ENCODE data around the gene AXIN1. TPM values are rescaled to one million over a fixed set of nuclear protein-coding genes. Genes with fewer than 3 reads are reported as not detected.

Gene AXIN1
- total and polyA plus RNA-seq, 2 donors (not counting 3 experiments of a cell fraction or from before 2014, with no cell fraction given): 8.3 to 21.9 TPM

DNA sequence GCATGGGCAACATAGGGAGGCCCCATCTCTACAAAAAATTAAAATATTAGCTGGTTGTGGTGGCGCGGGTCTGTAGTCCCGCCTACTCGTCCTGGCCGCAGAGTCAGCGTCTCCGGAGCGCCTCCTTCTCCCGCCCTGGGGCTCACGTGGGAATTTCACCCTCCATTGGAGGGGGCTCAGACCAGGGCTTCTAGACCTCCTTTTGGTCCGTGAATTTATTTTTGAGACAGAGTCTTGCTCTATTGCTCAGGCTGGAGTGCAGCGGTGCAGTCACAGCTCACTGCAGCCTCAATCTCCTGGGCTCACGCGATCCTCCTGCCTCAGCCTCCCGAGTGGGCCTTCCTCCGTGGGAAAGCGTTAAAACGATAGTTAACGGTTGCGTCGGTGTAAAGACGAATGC, 44.1 kb upstream of the AXIN1 start:
- intact Hi-C loops (cut with micrococcal nuclease) (loop anchor here (1.0 to 2.0 kb wide), 2 partner anchors 12 to 130 kb away; partner anchors contain the start of gene CAPN15), dilution Hi-C loops (cut with MboI; ENCODE audit: extremely low pct_ligation_motif_present, low sequenced_read_pairs) (no loop called here)
- Histone ChIP-seq H4K20me1 (replicated peaks; ENCODE audit: control insufficient read depth, extremely low read depth, insufficient read depth, low read length) (no peaks in the 10 kb centered on the region), H3K4me1 (ENCODE audit: control insufficient read depth, extremely low read depth, insufficient read depth, low read length) (peaks cover 10% of the 10 kb centered on the region), H3K4me2 (ENCODE audit: insufficient read depth, low read length) (peak overlapping the region; percentile 67), H2AFZ (ENCODE audit: low read depth, low read length) (peak overlapping the region; percentile 77), H3K9me3 (replicated peaks; ENCODE audit: control insufficient read depth, insufficient read depth, low read length) (no peaks in the 10 kb centered on the region), H3K9ac (replicated peaks; ENCODE audit: extremely low read depth, insufficient read depth, low read length) (peak overlapping the region; percentile 71), H3K79me2 (ENCODE audit: control insufficient read depth, insufficient read depth, low read length) (peaks cover 5% of the 10 kb centered on the region), H3K27ac (ENCODE audit: insufficient read depth, low read depth, low read length) (no peak overlapping the region), H3K36me3 (ENCODE audit: control insufficient read depth in 2 of 2, extremely low read depth in 1 of 2, insufficient read depth in 2 of 2, low read length in 2 of 2) (peaks cover 0 to 7% of the 10 kb centered on the region in 2 experiments), H3K4me3 (replicated peaks in 1 of 3; ENCODE audit: insufficient read depth in 1 of 3, low read depth in 1 of 3, low read length in 3 of 3) (peak overlapping the region in 2 of 3 experiments; percentile 57 to 72), H3K9me1 (replicated peaks; ENCODE audit: control insufficient read depth, extremely low read depth, insufficient read depth, low read length) (no peaks in the 10 kb centered on the region), H3K27me3 (ENCODE audit: control insufficient read depth in 2 of 2, insufficient read depth in 2 of 2, low read length in 2 of 2) (no peaks in the 10 kb centered on the region)
- no TSS peak for BruUV-seq (replicated peaks)
- DNase-seq (ENCODE audit: low read depth, low spot score): peak; percentile 55
- ChIA-PET CTCF (interaction anchor here (0.8 kb wide), 2 partner anchors 28 to 101 kb away, joined by 3 read pairs; partner anchors contain the start of gene RAB11FIP3), POLR2A (interaction anchor here (0.6 kb wide), 1 partner anchor 9 kb away, joined by 3 read pairs; no protein-coding TSS in a partner anchor)
- no peak for TF ChIP-seq GATA2 (IDR thresholded peaks at IDR 0.05; ENCODE audit: insufficient read depth, insufficient read length, low read depth, low read length)
- TF ChIP-seq POLR2AphosphoS5 (IDR thresholded peaks at IDR 0.05; ENCODE audit: insufficient read depth, low read depth, low read length): no peak
- no peak for TF ChIP-seq FOS (IDR thresholded peaks at IDR 0.05; ENCODE audit: borderline replicate concordance, insufficient read depth, low read length)
- TF ChIP-seq JUN (IDR thresholded peaks at IDR 0.05; ENCODE audit: borderline replicate concordance, insufficient read depth, insufficient read length, low read depth): no peak
- no peak for TF ChIP-seq EZH2 (IDR thresholded peaks at IDR 0.05; ENCODE audit: borderline replicate concordance, low read depth, low read length, severe bottlenecking)
- TF ChIP-seq, protein P1, sequence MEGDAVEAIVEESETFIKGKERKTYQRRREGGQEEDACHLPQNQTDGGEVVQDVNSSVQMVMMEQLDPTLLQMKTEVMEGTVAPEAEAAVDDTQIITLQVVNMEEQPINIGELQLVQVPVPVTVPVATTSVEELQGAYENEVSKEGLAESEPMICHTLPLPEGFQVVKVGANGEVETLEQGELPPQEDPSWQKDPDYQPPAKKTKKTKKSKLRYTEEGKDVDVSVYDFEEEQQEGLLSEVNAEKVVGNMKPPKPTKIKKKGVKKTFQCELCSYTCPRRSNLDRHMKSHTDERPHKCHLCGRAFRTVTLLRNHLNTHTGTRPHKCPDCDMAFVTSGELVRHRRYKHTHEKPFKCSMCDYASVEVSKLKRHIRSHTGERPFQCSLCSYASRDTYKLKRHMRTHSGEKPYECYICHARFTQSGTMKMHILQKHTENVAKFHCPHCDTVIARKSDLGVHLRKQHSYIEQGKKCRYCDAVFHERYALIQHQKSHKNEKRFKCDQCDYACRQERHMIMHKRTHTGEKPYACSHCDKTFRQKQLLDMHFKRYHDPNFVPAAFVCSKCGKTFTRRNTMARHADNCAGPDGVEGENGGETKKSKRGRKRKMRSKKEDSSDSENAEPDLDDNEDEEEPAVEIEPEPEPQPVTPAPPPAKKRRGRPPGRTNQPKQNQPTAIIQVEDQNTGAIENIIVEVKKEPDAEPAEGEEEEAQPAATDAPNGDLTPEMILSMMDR (IDR thresholded peaks at IDR 0.05; ENCODE audit: extremely low read depth in 1 of 2, insufficient read depth in 1 of 2, low read depth in 1 of 2, low read length in 2 of 2): no peak
- TF ChIP-seq, protein P2, sequence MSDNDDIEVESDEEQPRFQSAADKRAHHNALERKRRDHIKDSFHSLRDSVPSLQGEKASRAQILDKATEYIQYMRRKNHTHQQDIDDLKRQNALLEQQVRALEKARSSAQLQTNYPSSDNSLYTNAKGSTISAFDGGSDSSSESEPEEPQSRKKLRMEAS (IDR thresholded peaks at IDR 0.05; ENCODE audit: insufficient read depth, insufficient read length): peak; percentile 18
- FAIRE-seq: peak; percentile 71

Measured in endothelial cell of umbilical vein (primary cell).